Activated CD4-positive, alpha-beta T cell treated with anti-CD3 and anti-CD28 coated beads, Interleukin-2, Interleukin-4, amounts not matched to agents 100 ng/mL and 50 ng/mL, durations not matched to agents 16 hours and 8 hours (primary cell): Measurements from ENCODE around the gene ZHX3.
"Not testable (repeated sequence)": the region's sequence is repeated elsewhere in the genome, so short reads cannot be mapped to it uniquely, and the experiment has no call there.

ENCODE experiments used
- DNase-seq: peaks from one replicate; pipeline ENCODE4 v3.0.0-alpha.2; 2020; ENCODE audit warnings: low spot score

Gene ZHX3

GRCh38 chr20:41256516-41256915, 61.0 kb downstream of the ZHX3 start:
- DNase-seq = no peak

GRCh38 chr20:41255655-41256054, 61.9 kb downstream of the ZHX3 start:
- no peak for DNase-seq

GRCh38 chr20:41249411-41250281, 67.9 kb downstream of the ZHX3 start:
- no peak for DNase-seq

- no peak for DNase-seq
Measured at GRCh38 chr20:41248368-41249024, 69.0 kb downstream of the ZHX3 start.

- DNase-seq = no peak
Measured at GRCh38 chr20:41247523-41248367, 69.8 kb downstream of the ZHX3 start.

GRCh38 chr20:41245086-41245707, 72.3 kb downstream of the ZHX3 start:
- no peak for DNase-seq

GRCh38 chr20:41242807-41243206, 74.7 kb downstream of the ZHX3 start:
- no peak for DNase-seq

- DNase-seq = no peak
Measured at GRCh38 chr20:41242352-41242751, 75.2 kb downstream of the ZHX3 start.

- not testable (repeated sequence) for DNase-seq
Measured at GRCh38 chr20:41237233-41237632, 80.3 kb downstream of the ZHX3 start.

GRCh38 chr20:41236818-41237217, 80.7 kb downstream of the ZHX3 start:
- DNase-seq = not testable (repeated sequence)

GRCh38 chr20:41234546-41234945, 83.0 kb downstream of the ZHX3 start:
- DNase-seq = peak; percentile 9

GRCh38 chr20:41234041-41234440, 83.5 kb downstream of the ZHX3 start:
- DNase-seq = no peak

- DNase-seq = no peak
Measured at GRCh38 chr20:41232973-41233926, 84.3 kb downstream of the ZHX3 start.

GRCh38 chr20:41231136-41231535, 86.4 kb downstream of the ZHX3 start:
- DNase-seq = no peak

- DNase-seq = no peak
Measured at GRCh38 chr20:41230136-41230535, 87.4 kb downstream of the ZHX3 start.

- DNase-seq = no peak
Measured at GRCh38 chr20:41229259-41229658, 88.3 kb downstream of the ZHX3 start.

GRCh38 chr20:41228858-41229257, 88.7 kb downstream of the ZHX3 start:
- DNase-seq = no peak

GRCh38 chr20:41226426-41226825, 91.1 kb downstream of the ZHX3 start:
- no peak for DNase-seq

- no peak for DNase-seq
Measured at GRCh38 chr20:41225091-41225490, 92.4 kb downstream of the ZHX3 start.

- no peak for DNase-seq
Measured at GRCh38 chr20:41224281-41224680, 93.2 kb downstream of the ZHX3 start.

GRCh38 chr20:41223112-41223511, 94.4 kb downstream of the ZHX3 start:
- no peak for DNase-seq
